AG04449 (cell line): Measurements from ENCODE around the gene TRPC4.
"Not testable (repeated sequence)": the region's sequence is repeated elsewhere in the genome, so short reads cannot be mapped to it uniquely, and the experiment has no call there.

Experiments used
- CTCF ChIA-PET: fragments of 350-600 bp; formaldehyde crosslinking; extraction: SDS; loops from one replicate; lab custom pipeline; 2021; ENCODE audit warnings: antibody characterized with exemption; lab: Yijun Ruan, JAX
- POLR2A ChIA-PET: fragments of 400-600, 350-600 bp; formaldehyde crosslinking; extraction: SDS; loops from one replicate; lab custom pipeline; 2020; ENCODE audit warnings: antibody characterized with exemption, inconsistent platforms; lab: Yijun Ruan, JAX
- DNase-seq: peaks from one replicate; pipeline ENCODE4 v3.0.0-alpha.2; 2010; ENCODE audit warnings: low read depth, low spot score
- H3K4me3 ChIP-seq: 2 replicates; pipeline ENCODE4 v1.5.1; 2011; ENCODE audit warnings: low read depth, mild to moderate bottlenecking, control low read depth, low read length
- TF ChIP-seq, protein P1 (sequence below): IDR thresholded peaks from one replicate; pipeline ENCODE4 v1.5.1; 2011; ENCODE audit warnings: mild to moderate bottlenecking, moderate library complexity, low read length, control low read depth, inconsistent platforms; ENCODE audit not compliant: insufficient read depth; ENCODE audit errors: missing control alignments

TRPC4 gene

DNA sequence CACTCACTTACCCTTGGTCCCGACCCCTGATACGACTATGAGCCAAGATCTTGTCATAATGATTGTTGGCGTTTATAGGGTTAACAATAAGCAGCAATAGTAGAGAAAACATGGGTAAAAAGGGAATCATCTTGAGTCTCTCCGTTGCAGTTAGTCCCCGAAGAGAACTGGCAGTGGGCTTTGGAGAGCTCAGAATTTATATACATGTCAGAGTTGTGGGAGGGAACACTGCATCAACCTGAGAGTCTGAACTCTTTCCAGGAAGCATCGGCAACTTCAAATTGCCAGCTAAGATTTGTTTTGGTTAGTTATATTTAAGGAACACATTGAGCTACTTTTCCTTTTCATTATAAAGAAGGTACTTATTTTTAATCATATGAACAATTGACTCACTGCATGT, 271.0 kb downstream of the TRPC4 start, which contains the start of gene POSTN:
Gene POSTN, minus strand, starts transcription at position 172 of the 400 bp plus-strand sequence. Its CDS starts 42 bp downstream, at position 130.
- ChIA-PET CTCF (interaction anchor here (1.1 to 8.3 kb wide), 4 partner anchors 10 to 530 kb away, joined by 3 to 89 read pairs (median 42); partner anchors contain the start of gene CSNK1A1L), POLR2A (interaction anchor here (0.7 kb wide), 2 partner anchors 151 to 192 kb away, joined by 3 to 4 read pairs; no protein-coding TSS in a partner anchor)
- no peak for DNase-seq
- TF ChIP-seq, protein P1, sequence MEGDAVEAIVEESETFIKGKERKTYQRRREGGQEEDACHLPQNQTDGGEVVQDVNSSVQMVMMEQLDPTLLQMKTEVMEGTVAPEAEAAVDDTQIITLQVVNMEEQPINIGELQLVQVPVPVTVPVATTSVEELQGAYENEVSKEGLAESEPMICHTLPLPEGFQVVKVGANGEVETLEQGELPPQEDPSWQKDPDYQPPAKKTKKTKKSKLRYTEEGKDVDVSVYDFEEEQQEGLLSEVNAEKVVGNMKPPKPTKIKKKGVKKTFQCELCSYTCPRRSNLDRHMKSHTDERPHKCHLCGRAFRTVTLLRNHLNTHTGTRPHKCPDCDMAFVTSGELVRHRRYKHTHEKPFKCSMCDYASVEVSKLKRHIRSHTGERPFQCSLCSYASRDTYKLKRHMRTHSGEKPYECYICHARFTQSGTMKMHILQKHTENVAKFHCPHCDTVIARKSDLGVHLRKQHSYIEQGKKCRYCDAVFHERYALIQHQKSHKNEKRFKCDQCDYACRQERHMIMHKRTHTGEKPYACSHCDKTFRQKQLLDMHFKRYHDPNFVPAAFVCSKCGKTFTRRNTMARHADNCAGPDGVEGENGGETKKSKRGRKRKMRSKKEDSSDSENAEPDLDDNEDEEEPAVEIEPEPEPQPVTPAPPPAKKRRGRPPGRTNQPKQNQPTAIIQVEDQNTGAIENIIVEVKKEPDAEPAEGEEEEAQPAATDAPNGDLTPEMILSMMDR: no peak
- peak within 1 kb of the TSS; percentile 45 for H3K4me3 ChIP-seq

DNA sequence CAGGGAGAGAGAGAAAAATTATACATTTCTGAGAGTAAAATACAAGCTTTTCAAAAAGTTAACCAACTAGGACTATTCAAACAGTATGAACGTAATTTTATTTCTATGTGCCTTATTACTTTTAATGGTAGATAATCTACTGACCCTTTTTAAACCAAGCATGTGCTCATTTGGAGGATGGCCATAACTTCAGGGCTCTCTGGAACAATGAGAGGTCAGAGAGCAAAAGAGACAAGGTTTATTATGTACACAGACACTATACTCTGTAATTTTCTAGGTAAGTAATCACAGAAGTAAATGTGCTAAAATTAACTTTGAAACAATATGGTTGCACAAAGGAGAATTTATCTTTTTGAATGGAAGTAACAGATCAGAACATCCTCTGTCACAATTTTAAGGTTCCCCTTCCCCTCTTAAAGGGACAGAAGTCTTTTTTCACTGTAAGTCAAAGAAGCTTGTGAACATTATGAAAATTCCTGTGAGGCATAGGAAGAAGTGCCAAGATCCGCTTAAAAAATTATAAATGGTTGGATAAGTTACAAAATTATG, 272.0 kb downstream of the TRPC4 start:
- POLR2A ChIA-PET: interaction anchor here (0.6 kb wide), 1 partner anchor 526 kb away, joined by 3 read pairs; no protein-coding TSS in a partner anchor
- TF ChIP-seq, protein P1: no peak
- no peak for DNase-seq
- CTCF ChIA-PET: interaction anchor here (7.2 to 8.3 kb wide), 2 partner anchors 489 to 522 kb away, joined by 81 to 89 read pairs; partner anchors contain the start of gene CSNK1A1L
- peak overlapping the region; percentile 45 for H3K4me3 ChIP-seq

DNA sequence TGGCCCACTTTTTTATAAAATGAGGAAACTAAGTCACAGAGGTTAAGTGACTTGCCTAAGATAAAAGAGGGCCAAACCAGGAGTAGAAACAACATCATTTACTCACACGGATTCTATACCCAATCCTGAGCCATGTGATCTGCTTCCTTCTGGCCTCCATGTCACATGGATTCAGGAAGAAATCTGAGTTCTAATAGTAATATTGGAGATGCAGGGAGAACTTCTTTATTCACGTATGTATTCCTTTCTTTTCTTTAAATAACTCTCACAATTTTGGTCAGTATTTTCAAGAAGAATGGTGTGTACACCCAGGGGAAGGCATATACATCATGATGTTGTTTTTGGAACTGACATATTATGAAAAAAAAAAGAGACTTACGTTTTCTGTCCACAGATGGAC, 272.8 kb downstream of the TRPC4 start:
- H3K4me3 ChIP-seq: peak overlapping the region; percentile 45
- CTCF ChIA-PET: no interaction called here
- POLR2A ChIA-PET: no interaction called here
- DNase-seq: no peak
- TF ChIP-seq, protein P1: no peak

DNA sequence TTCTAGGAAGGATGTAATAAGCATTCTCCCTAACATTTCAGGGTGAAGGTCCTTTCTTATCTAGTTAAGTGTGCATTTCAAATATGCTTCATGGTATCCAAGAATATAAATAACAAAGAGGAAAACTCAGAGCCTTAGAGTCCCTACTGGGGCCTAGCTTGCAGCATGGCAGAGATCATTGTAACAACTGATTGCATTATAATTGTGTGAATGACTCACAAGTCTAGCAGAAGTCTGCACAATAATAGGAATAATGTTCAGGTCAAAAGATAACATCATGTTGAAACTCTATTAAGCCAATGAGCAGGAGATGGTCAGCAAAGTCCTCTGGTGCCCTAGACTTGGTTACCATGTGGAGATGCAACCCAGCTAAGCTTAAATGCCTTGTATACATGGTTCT, 274.4 kb downstream of the TRPC4 start:
- DNase-seq: no peak
- H3K4me3 ChIP-seq: no peak overlapping the region
- TF ChIP-seq, protein P1: no peak
- POLR2A ChIA-PET: no interaction called here
- CTCF ChIA-PET: interaction anchor here (0.7 kb wide), 1 partner anchor 292 kb away, joined by 3 read pairs; no protein-coding TSS in a partner anchor

DNA sequence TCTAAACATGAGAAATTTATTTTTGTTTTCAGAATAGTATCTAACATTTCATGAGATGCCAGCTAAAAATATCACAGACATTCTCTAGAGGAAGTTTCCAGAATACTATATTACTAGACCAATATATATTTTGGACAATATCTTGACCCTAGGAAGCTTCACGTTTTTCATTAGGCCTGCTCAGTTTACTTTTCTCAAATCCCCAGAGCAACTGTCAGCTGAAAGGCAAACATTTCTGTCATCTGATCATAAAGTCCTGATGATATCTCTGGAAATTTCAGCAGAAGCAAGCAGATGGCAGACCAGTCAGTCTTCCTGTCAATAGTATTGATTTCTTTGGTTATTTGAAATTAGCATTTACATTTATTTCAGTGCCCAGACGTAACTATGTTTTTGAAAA, 275.0 kb downstream of the TRPC4 start:
- DNase-seq: no peak
- no peak overlapping the region for H3K4me3 ChIP-seq
- ChIA-PET CTCF (interaction anchor here (0.8 to 0.9 kb wide), 2 partner anchors 10 to 14 kb away, joined by 3 read pairs; no protein-coding TSS in a partner anchor), POLR2A (no interaction called here)
- TF ChIP-seq, protein P1: no peak

DNA sequence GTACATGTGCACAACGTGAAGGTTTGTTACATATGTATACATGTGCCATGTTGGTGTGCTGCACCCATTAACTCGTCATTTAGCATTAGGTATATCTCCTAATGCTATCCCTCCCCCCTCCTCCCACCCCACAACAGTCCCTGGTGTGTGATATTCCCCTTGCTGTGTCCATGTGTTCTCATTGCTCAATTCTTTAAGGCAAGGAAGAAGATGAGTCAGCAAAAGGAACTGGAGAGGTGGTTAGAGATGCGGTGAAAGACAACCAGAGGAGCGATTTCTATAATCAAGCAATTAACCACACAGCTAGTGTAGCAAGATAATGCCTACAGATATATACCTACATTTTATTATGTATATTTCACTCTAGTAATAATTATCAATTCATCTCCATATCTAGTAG, 280.2 kb downstream of the TRPC4 start:
- CTCF ChIA-PET, POLR2A ChIA-PET, DNase-seq, H3K4me3 ChIP-seq: not testable (repeated sequence)
